Vagina (tissue), 2 donors: Measurements from ENCODE around the gene GYS1.

ENCODE experiments used
- CTCF ChIP-seq, 3 experiments: fragments of 450-650 bp in 2 of 3; fragments of 200-600 bp in 1 of 3; sonication (generic) in 1 of 3; IDR thresholded peaks; one replicate each; pipeline ENCODE4 v1.5.1; 2017 to 2019; ENCODE audit warnings: antibody characterized with exemption in 3 of 3, mild to moderate bottlenecking in 2 of 3, moderate library complexity in 2 of 3
- POLR2A ChIP-seq, 2 donors: fragments of 450-650 bp; IDR thresholded peaks; one replicate each; pipeline ENCODE4 v1.6.1; 2017; ENCODE audit warnings: antibody characterized with exemption in 2 of 2, mild to moderate bottlenecking in 2 of 2, moderate library complexity in 2 of 2

GRCh38 chr19:48991873-48992580 is 1.1 kb downstream of the GYS1 start:
- TF ChIP-seq CTCF (IDR thresholded peaks at IDR 0.05) (no peak), POLR2A (IDR thresholded peaks at IDR 0.05) (peak in 1 of 2 donors; percentile 30)
